CD1c-positive myeloid dendritic cell (primary cell): Measurements from ENCODE around the gene TNS1.

Experiments used
- DNase-seq: peaks from one replicate; pipeline ENCODE4 v3.0.0-alpha.2; 2016; ENCODE audit errors: extremely low spot score

The TNS1 gene

GRCh38 chr2:217785544-217786045, 217.2 kb downstream of the TNS1 start:
- peak; percentile 78 for DNase-seq

- DNase-seq, result no peak
Observed at GRCh38 chr2:217784996-217785543, 217.7 kb downstream of the TNS1 start.

- no peak for DNase-seq
Observed at GRCh38 chr2:217783243-217783642, 219.6 kb downstream of the TNS1 start.

GRCh38 chr2:217777906-217778305, 224.9 kb downstream of the TNS1 start:
- no peak for DNase-seq

GRCh38 chr2:217776631-217777030, 226.2 kb downstream of the TNS1 start:
- DNase-seq, result no peak

GRCh38 chr2:217775920-217776503, 226.8 kb downstream of the TNS1 start:
- no peak for DNase-seq

GRCh38 chr2:217774232-217774631, 228.6 kb downstream of the TNS1 start:
- no peak for DNase-seq

GRCh38 chr2:217773539-217773938, 229.3 kb downstream of the TNS1 start:
- DNase-seq, result no peak

- no peak for DNase-seq
Observed at GRCh38 chr2:217766356-217766755, 236.4 kb downstream of the TNS1 start.

- no peak for DNase-seq
Observed at GRCh38 chr2:217761645-217762277, 241.0 kb downstream of the TNS1 start.

GRCh38 chr2:217759991-217760390, 242.8 kb downstream of the TNS1 start:
- DNase-seq, result no peak

- no peak for DNase-seq
Observed at GRCh38 chr2:217757108-217757463, 245.7 kb downstream of the TNS1 start.

- DNase-seq, result peak; percentile 68
Observed at GRCh38 chr2:217756375-217757107, 246.3 kb downstream of the TNS1 start.

GRCh38 chr2:217755027-217755745, 247.6 kb downstream of the TNS1 start:
- no peak for DNase-seq

GRCh38 chr2:217753460-217754200, 249.2 kb downstream of the TNS1 start:
- no peak for DNase-seq

GRCh38 chr2:217752714-217753459, 249.9 kb downstream of the TNS1 start:
- no peak for DNase-seq

GRCh38 chr2:217751952-217752351, 250.8 kb downstream of the TNS1 start:
- DNase-seq, result no peak

- no peak for DNase-seq
Observed at GRCh38 chr2:217751192-217751591, 251.6 kb downstream of the TNS1 start.
